ENCODE data around the gene TGFB1I1. TPM values are rescaled to one million over a fixed set of nuclear protein-coding genes. Genes with fewer than 3 reads are reported as not detected.

TGFB1I1 gene
- total and polyA plus RNA-seq, 2 experiments from 2014 or later = 39.1 to 54.0 TPM

GRCh38 chr16:31466381-31466841, 5.5 kb upstream of the TGFB1I1 start:
- no peaks in the 10 kb centered on the region for H3K9me3 ChIP-seq (ENCODE audit: low read depth)
- no peak overlapping the region for H3K4me3 ChIP-seq
- H3K4me1 ChIP-seq (ENCODE audit: low read depth) = peaks cover 5% of the 10 kb centered on the region
- H3K27me3 ChIP-seq = no peaks in the 10 kb centered on the region
- DNase-seq (ENCODE audit: low read depth in 1 of 2, low spot score in 1 of 2) = no peak
- no peak overlapping the region for H3K27ac ChIP-seq
- H3K36me3 ChIP-seq = peaks cover 9% of the 10 kb centered on the region
- no peak for TF ChIP-seq CTCF (IDR thresholded peaks at IDR 0.05; ENCODE audit: low read depth, low read length)

- Histone ChIP-seq H3K27ac (no peak overlapping the region), H3K27me3 (no peaks in the 10 kb centered on the region)
- TF ChIP-seq CTCF (IDR thresholded peaks at IDR 0.05; ENCODE audit: low read depth, low read length) = no peak
These were observed 4.7 kb upstream of the TGFB1I1 start for GRCh38 chr16:31467151-31467773.

GRCh38 chr16:31467858-31468257, 4.1 kb upstream of the TGFB1I1 start:
- TF ChIP-seq CTCF (IDR thresholded peaks at IDR 0.05; ENCODE audit: low read depth, low read length) = no peak
- DNase-seq (ENCODE audit: low read depth in 1 of 2, low spot score in 1 of 2) = no peak
- H3K36me3 ChIP-seq = peaks cover 9% of the 10 kb centered on the region
- no peak overlapping the region for H3K4me3 ChIP-seq
- H3K27me3 ChIP-seq = no peaks in the 10 kb centered on the region
- no peak overlapping the region for H3K27ac ChIP-seq
- H3K4me1 ChIP-seq (ENCODE audit: low read depth) = peaks cover 7% of the 10 kb centered on the region
- no peaks in the 10 kb centered on the region for H3K9me3 ChIP-seq (ENCODE audit: low read depth)

More at GRCh38 chr16:31467151-31467773, 4.7 kb upstream of the TGFB1I1 start:
- Histone ChIP-seq H3K4me3 (no peak overlapping the region), H3K36me3 (peaks cover 9% of the 10 kb centered on the region), H3K4me1 (ENCODE audit: low read depth) (peaks cover 7% of the 10 kb centered on the region), H3K9me3 (ENCODE audit: low read depth) (no peaks in the 10 kb centered on the region)
- peak in 1 of 2 donors; percentile 65 for DNase-seq (ENCODE audit: low read depth in 1 of 2, low spot score in 1 of 2)

GRCh38 chr16:31470615-31471014, 1.3 kb upstream of the TGFB1I1 start:
- TF ChIP-seq CTCF (IDR thresholded peaks at IDR 0.05; ENCODE audit: low read depth, low read length) = no peak
- peaks cover 19% of the 10 kb centered on the region for H3K27me3 ChIP-seq
- no peak overlapping the region for H3K27ac ChIP-seq

GRCh38 chr16:31471241-31471874, 594 bp upstream of the TGFB1I1 start:
- Histone ChIP-seq H3K27ac (peak overlapping the region; percentile 62), H3K27me3 (peaks cover 24% of the 10 kb centered on the region), H3K4me1 (ENCODE audit: low read depth) (peaks cover 7% of the 10 kb centered on the region), H3K36me3 (peaks cover 13% of the 10 kb centered on the region), H3K4me3 (peak overlapping the region; percentile 65), H3K9me3 (ENCODE audit: low read depth) (no peaks in the 10 kb centered on the region)
- TF ChIP-seq CTCF (IDR thresholded peaks at IDR 0.05; ENCODE audit: low read depth, low read length) = no peak
- peak in 1 of 2 donors; percentile 12 for DNase-seq (ENCODE audit: low read depth in 1 of 2, low spot score in 1 of 2)

More at GRCh38 chr16:31470615-31471014, 1.3 kb upstream of the TGFB1I1 start:
- no peak for DNase-seq (ENCODE audit: low read depth in 1 of 2, low spot score in 1 of 2)
- Histone ChIP-seq H3K9me3 (ENCODE audit: low read depth) (no peaks in the 10 kb centered on the region), H3K4me1 (ENCODE audit: low read depth) (peaks cover 7% of the 10 kb centered on the region), H3K36me3 (peaks cover 14% of the 10 kb centered on the region), H3K4me3 (no peak overlapping the region)

Data from cardiac muscle cell (in vitro differentiated cells and primary cell).